Measurements from ENCODE around the gene DNAJB6. TPM values are rescaled to one million over a fixed set of nuclear protein-coding genes. Genes with fewer than 3 reads are reported as not detected.

DNAJB6 gene
- total and polyA plus RNA-seq, 12 donors, result 38.4 to 195 (median 80.4) TPM

- WGBS, 4 donors, result 79 to 85% (median 82%) methylated on average over 11 of the region's 11 CpGs
- TF ChIP-seq CTCF (IDR thresholded peaks at IDR 0.05), result no peak
- no peak for TF ChIP-seq POLR2A (IDR thresholded peaks at IDR 0.05)
- peak in 1 of 7 donors; percentile 20 for DNase-seq
Observed at GRCh38 chr7:157460721-157461120, 123.9 kb downstream of the DNAJB6 start.

GRCh38 chr7:157461573-157462418 lies 125.0 kb downstream of the DNAJB6 start:
- Histone ChIP-seq H3K9me3 (replicated peaks in 1 of 3) (no peaks in the 10 kb centered on the region), H3K27me3 (peaks cover 10% of the 10 kb centered on the region), H3K4me3 (no peak overlapping the region), H3K36me3 (replicated peaks in 1 of 2) (no peaks in the 10 kb centered on the region), H3K4me1 (replicated peaks in 1 of 2) (no peaks in the 10 kb centered on the region), H3K27ac (no peak overlapping the region)
- 56 to 77% (median 64%) methylated on average over 7 to 11 of the region's 12 CpGs for WGBS, 4 donors
- peak in 2 of 7 donors; percentile 8 to 25 for DNase-seq
- TF ChIP-seq CTCF (IDR thresholded peaks at IDR 0.05) (no peak), POLR2A (IDR thresholded peaks at IDR 0.05) (no peak)
- intact Hi-C loops (cut with DNase I), result no loop called here

More at GRCh38 chr7:157460721-157461120, 123.9 kb downstream of the DNAJB6 start:
- peaks cover 10% of the 10 kb centered on the region for H3K27me3 ChIP-seq
- H3K36me3 ChIP-seq (replicated peaks in 1 of 2), result no peaks in the 10 kb centered on the region
- H3K27ac ChIP-seq, result no peak overlapping the region
- intact Hi-C loops (cut with DNase I), result no loop called here
- H3K4me3 ChIP-seq, result no peak overlapping the region
- H3K9me3 ChIP-seq (replicated peaks in 1 of 3), result no peaks in the 10 kb centered on the region
- no peaks in the 10 kb centered on the region for H3K4me1 ChIP-seq (replicated peaks in 1 of 2)

- no peaks in the 10 kb centered on the region for H3K9me3 ChIP-seq (replicated peaks in 1 of 3)
- H3K4me1 ChIP-seq (replicated peaks in 1 of 2), result no peaks in the 10 kb centered on the region
- intact Hi-C loops (cut with DNase I), result no loop called here
- H3K27ac ChIP-seq, result no peak overlapping the region
- TF ChIP-seq CTCF (IDR thresholded peaks at IDR 0.05) (no peak), POLR2A (IDR thresholded peaks at IDR 0.05) (no peak)
- H3K27me3 ChIP-seq, result peaks cover 10% of the 10 kb centered on the region
- WGBS, 4 donors, result 81 to 88% (median 83%) methylated on average over 17 to 20 of the region's 20 CpGs
- DNase-seq, result peak in 1 of 7 donors; percentile 42
- H3K4me3 ChIP-seq, result no peak overlapping the region
- H3K36me3 ChIP-seq (replicated peaks in 1 of 2), result no peaks in the 10 kb centered on the region
Observed at GRCh38 chr7:157462419-157462771, 125.6 kb downstream of the DNAJB6 start.

GRCh38 chr7:157462840-157463239 lies 126.0 kb downstream of the DNAJB6 start:
- Histone ChIP-seq H3K4me1 (replicated peaks in 1 of 2) (no peaks in the 10 kb centered on the region), H3K4me3 (no peak overlapping the region), H3K9me3 (replicated peaks in 1 of 3) (no peaks in the 10 kb centered on the region), H3K36me3 (replicated peaks in 1 of 2) (no peaks in the 10 kb centered on the region), H3K27me3 (peaks cover 10% of the 10 kb centered on the region), H3K27ac (no peak overlapping the region)
- TF ChIP-seq POLR2A (IDR thresholded peaks at IDR 0.05) (no peak), CTCF (IDR thresholded peaks at IDR 0.05) (no peak)
- intact Hi-C loops (cut with DNase I), result no loop called here
- 63 to 86% (median 71%) methylated on average over 9 to 10 of the region's 10 CpGs for WGBS, 4 donors
- DNase-seq, result no peak
